CD4-positive, alpha-beta memory T cell (primary cell): ENCODE results near the gene RASGRF1. TPM values are rescaled to one million over a fixed set of nuclear protein-coding genes. Genes with fewer than 3 reads are reported as not detected.

Experiments
- CTCF ChIA-PET: fragments of 350-600 bp; sonication (Branson Sonifier 250); formaldehyde crosslinking; loops from one replicate; lab custom pipeline; 2021; ENCODE audit warnings: inconsistent platforms; ENCODE audit not compliant: partially characterized antibody; lab: Charles Lee
- POLR2A ChIA-PET: fragments of 350-600 bp; sonication (Branson Sonifier 250); formaldehyde crosslinking; loops from one replicate; lab custom pipeline; 2021; ENCODE audit not compliant: partially characterized antibody; lab: Charles Lee
- DNase-seq, 5 donors: peaks; one replicate each; pipeline versions ENCODE4 v3.0.0 to v3.0.0-alpha.2; 2020 to 2022; ENCODE audit warnings: mixed read lengths in 1 of 5
- H3K27ac ChIP-seq: one replicate; pipeline ENCODE4 v1.7.0; 2013; ENCODE audit warnings: low read depth, low read length
- H3K27me3 ChIP-seq: 2 replicates; pipeline ENCODE4 v1.7.0; 2013; ENCODE audit warnings: mild to moderate bottlenecking, low read length, moderate library complexity; ENCODE audit not compliant: insufficient read depth
- H3K36me3 ChIP-seq: 2 replicates; pipeline ENCODE4 v1.7.0; 2013; ENCODE audit warnings: mild to moderate bottlenecking, low read length, moderate library complexity; ENCODE audit not compliant: insufficient read depth
- H3K4me1 ChIP-seq: 2 replicates; pipeline ENCODE4 v1.7.0; 2013; ENCODE audit warnings: mild to moderate bottlenecking, low read length, moderate library complexity; ENCODE audit not compliant: insufficient read depth
- H3K4me3 ChIP-seq, 2 donors: one replicate each; pipeline ENCODE4 v1.7.0; 2013; ENCODE audit warnings: low read length in 2 of 2, mild to moderate bottlenecking in 1 of 2
- H3K9me3 ChIP-seq, 2 donors: one replicate each; pipeline ENCODE4 v1.7.0; 2013; ENCODE audit warnings: low read length in 2 of 2, control low read depth in 1 of 2; ENCODE audit not compliant: control insufficient read depth in 1 of 2
- H3K27ac Mint-ChIP-seq, 7 donors: one replicate each; pipeline ENCODE4 v1.8.0; 2020 to 2021; ENCODE audit warnings: mixed read lengths in 7 of 7, mild to moderate bottlenecking in 6 of 7, inconsistent platforms in 3 of 7, moderate library complexity in 3 of 7
- H3K27me3 Mint-ChIP-seq, 2 donors: one replicate each; pipeline ENCODE4 v1.8.0; 2020 to 2021; ENCODE audit warnings: mixed read lengths in 2 of 2
- H3K36me3 Mint-ChIP-seq, 2 donors: one replicate each; pipeline ENCODE4 v1.8.0; 2020 to 2021; ENCODE audit warnings: mixed read lengths in 2 of 2, inconsistent platforms in 1 of 2, mild to moderate bottlenecking in 1 of 2
- H3K4me1 Mint-ChIP-seq, 4 donors: one replicate each; pipeline ENCODE4 v1.8.0; 2020 to 2021; ENCODE audit warnings: mixed read lengths in 4 of 4, mild to moderate bottlenecking in 1 of 4
- H3K4me3 Mint-ChIP-seq, 8 donors: one replicate each; pipeline ENCODE4 v1.8.0; 2020 to 2021; ENCODE audit warnings: mixed read lengths in 8 of 8, mild to moderate bottlenecking in 7 of 8, moderate library complexity in 6 of 8, inconsistent platforms in 3 of 8
- H3K9me3 Mint-ChIP-seq, 8 donors: one replicate each; pipeline ENCODE4 v1.8.0; 2020 to 2021; ENCODE audit warnings: mixed read lengths in 8 of 8, mild to moderate bottlenecking in 5 of 8, inconsistent platforms in 3 of 8, moderate library complexity in 1 of 8
- intact Hi-C: fragments of 100-400 bp; cut with micrococcal nuclease; formaldehyde crosslinking; loops from one replicate; pipeline ENCODE4 v1.15.1; 2023
- polyA plus RNA-seq, 2 donors: library from polyadenylated mRNA; unstranded; fragments of 300-500 nt; fragmentation: Illumina TruSeq; gene quantifications; one replicate each; pipeline ENCODE4 v1.2.3, GENCODE V29; 2021
- total RNA-seq, 2 experiments: library from RNA; stranded (reverse); gene quantifications; one replicate each; pipeline ENCODE4 v1.2.3, GENCODE V29; 2021

RASGRF1 gene
- total and polyA plus RNA-seq, 4 experiments from 2014 or later: not detected

- H3K4me1 ChIP-seq: peaks cover 3% of the 10 kb centered on the region
- intact Hi-C loops: loop anchor here (1.0 kb wide), 1 partner anchor 70 kb away; no protein-coding TSS in a partner anchor
- H3K36me3 ChIP-seq: no peaks in the 10 kb centered on the region
- Mint-ChIP-seq H3K36me3 (no peaks in the 10 kb centered on the region), H3K9me3 (no peaks in the 10 kb centered on the region), H3K4me3 (no peak overlapping the region), H3K27ac (no peak overlapping the region), H3K4me1 (peaks cover 0 to 7% (median 5%) of the 10 kb centered on the region in 4 donors), H3K27me3 (peaks cover 0 to 3% of the 10 kb centered on the region in 2 donors)
- no peak overlapping the region for H3K4me3 ChIP-seq
- POLR2A ChIA-PET: no interaction called here
- H3K27me3 ChIP-seq: no peaks in the 10 kb centered on the region
- H3K9me3 ChIP-seq: no peaks in the 10 kb centered on the region
- no peak overlapping the region for H3K27ac ChIP-seq
- CTCF ChIA-PET: interaction anchor here (0.8 to 4.3 kb wide), 10 partner anchors 9 to 120 kb away, joined by 3 to 28 read pairs (median 6); partner anchors contain the start of gene CTSH
- peak in 4 of 5 donors; percentile 34 to 37 (median 37) for DNase-seq
These were observed 110.9 kb downstream of the RASGRF1 start for GRCh38 chr15:78979456-78980320.

- no peak overlapping the region for H3K4me3 Mint-ChIP-seq
- H3K9me3 Mint-ChIP-seq: no peaks in the 10 kb centered on the region
- no peaks in the 10 kb centered on the region for H3K36me3 ChIP-seq
- H3K27ac Mint-ChIP-seq: peak overlapping the region in 2 of 7 donors; percentile 52 to 88
- H3K9me3 ChIP-seq: no peaks in the 10 kb centered on the region
- ChIA-PET POLR2A (no interaction called here), CTCF (interaction anchor here (1.0 to 4.3 kb wide), 8 partner anchors 11 to 119 kb away, joined by 3 to 28 read pairs (median 6); partner anchors contain the start of gene CTSH)
- no peak overlapping the region for H3K4me3 ChIP-seq
- H3K4me1 ChIP-seq: peaks cover 3% of the 10 kb centered on the region
- no peak overlapping the region for H3K27ac ChIP-seq
- peaks cover 0 to 7% (median 5%) of the 10 kb centered on the region in 4 donors for H3K4me1 Mint-ChIP-seq
- no peaks in the 10 kb centered on the region for H3K27me3 ChIP-seq
- no peak for DNase-seq
- H3K27me3 Mint-ChIP-seq: peaks cover 0 to 3% of the 10 kb centered on the region in 2 donors
- intact Hi-C loops: loop anchor here (1.0 kb wide), 1 partner anchor 69 kb away; no protein-coding TSS in a partner anchor
- H3K36me3 Mint-ChIP-seq: no peaks in the 10 kb centered on the region
These were observed 111.9 kb downstream of the RASGRF1 start for GRCh38 chr15:78978601-78979179.

GRCh38 chr15:78977591-78978347, 112.8 kb downstream of the RASGRF1 start:
- no peaks in the 10 kb centered on the region for H3K9me3 ChIP-seq
- no peaks in the 10 kb centered on the region for H3K36me3 ChIP-seq
- DNase-seq: no peak
- no peaks in the 10 kb centered on the region for H3K9me3 Mint-ChIP-seq
- intact Hi-C loops: no loop called here
- H3K27me3 Mint-ChIP-seq: no peaks in the 10 kb centered on the region
- H3K4me1 ChIP-seq: peaks cover 3% of the 10 kb centered on the region
- H3K27ac Mint-ChIP-seq: peak overlapping the region in 2 of 7 donors; percentile 21 to 62
- ChIA-PET POLR2A (no interaction called here), CTCF (interaction anchor here (2.2 to 4.3 kb wide), 2 partner anchors 10 to 70 kb away, joined by 9 to 28 read pairs; no protein-coding TSS in a partner anchor)
- H3K4me3 ChIP-seq: no peak overlapping the region
- H3K4me1 Mint-ChIP-seq: peaks cover 0 to 7% (median 5%) of the 10 kb centered on the region in 4 donors
- no peak overlapping the region for H3K27ac ChIP-seq
- H3K36me3 Mint-ChIP-seq: no peaks in the 10 kb centered on the region
- no peaks in the 10 kb centered on the region for H3K27me3 ChIP-seq
- H3K4me3 Mint-ChIP-seq: no peak overlapping the region

GRCh38 chr15:78977091-78977571, 113.4 kb downstream of the RASGRF1 start:
- CTCF ChIA-PET: no interaction called here
- Mint-ChIP-seq H3K36me3 (no peaks in the 10 kb centered on the region), H3K4me3 (no peak overlapping the region), H3K4me1 (peaks cover 0 to 7% (median 5%) of the 10 kb centered on the region in 4 donors), H3K27ac (peak overlapping the region in 4 of 7 donors; percentile 21 to 68 (median 57)), H3K27me3 (no peaks in the 10 kb centered on the region), H3K9me3 (no peaks in the 10 kb centered on the region)
- POLR2A ChIA-PET: no interaction called here
- H3K9me3 ChIP-seq: no peaks in the 10 kb centered on the region
- H3K27me3 ChIP-seq: no peaks in the 10 kb centered on the region
- H3K27ac ChIP-seq: no peak overlapping the region
- intact Hi-C loops: no loop called here
- peaks cover 3% of the 10 kb centered on the region for H3K4me1 ChIP-seq
- H3K4me3 ChIP-seq: no peak overlapping the region
- H3K36me3 ChIP-seq: no peaks in the 10 kb centered on the region
- no peak for DNase-seq

- no peak for DNase-seq
- intact Hi-C loops: no loop called here
- Histone ChIP-seq H3K27ac (no peak overlapping the region), H3K9me3 (no peaks in the 10 kb centered on the region), H3K27me3 (no peaks in the 10 kb centered on the region), H3K4me1 (peaks cover 3% of the 10 kb centered on the region), H3K36me3 (no peaks in the 10 kb centered on the region), H3K4me3 (no peak overlapping the region)
- POLR2A ChIA-PET: no interaction called here
- no peaks in the 10 kb centered on the region for H3K36me3 Mint-ChIP-seq
- peaks cover 0 to 7% (median 5%) of the 10 kb centered on the region in 4 donors for H3K4me1 Mint-ChIP-seq
- no peak overlapping the region for H3K4me3 Mint-ChIP-seq
- H3K9me3 Mint-ChIP-seq: no peaks in the 10 kb centered on the region
- CTCF ChIA-PET: no interaction called here
- H3K27me3 Mint-ChIP-seq: no peaks in the 10 kb centered on the region
- peak overlapping the region in 1 of 7 donors; percentile 52 for H3K27ac Mint-ChIP-seq
These were observed 113.9 kb downstream of the RASGRF1 start for GRCh38 chr15:78976691-78977090.

GRCh38 chr15:78974272-78974918, 116.2 kb downstream of the RASGRF1 start:
- intact Hi-C loops: no loop called here
- H3K4me1 Mint-ChIP-seq: peaks cover 0 to 7% (median 5%) of the 10 kb centered on the region in 4 donors
- H3K4me3 Mint-ChIP-seq: no peak overlapping the region
- H3K9me3 Mint-ChIP-seq: no peaks in the 10 kb centered on the region
- H3K36me3 ChIP-seq: no peaks in the 10 kb centered on the region
- H3K4me1 ChIP-seq: peaks cover 3% of the 10 kb centered on the region
- no peak overlapping the region for H3K27ac Mint-ChIP-seq
- no peaks in the 10 kb centered on the region for H3K9me3 ChIP-seq
- H3K27ac ChIP-seq: no peak overlapping the region
- H3K27me3 ChIP-seq: no peaks in the 10 kb centered on the region
- H3K36me3 Mint-ChIP-seq: no peaks in the 10 kb centered on the region
- no peak for DNase-seq
- no peaks in the 10 kb centered on the region for H3K27me3 Mint-ChIP-seq
- H3K4me3 ChIP-seq: no peak overlapping the region
- ChIA-PET POLR2A (no interaction called here), CTCF (no interaction called here)
